Left ventricle myocardium inferior (tissue), 1 donor: Measurements from ENCODE around the gene PLA2G12B. TPM values are rescaled to one million over a fixed set of nuclear protein-coding genes. Genes with fewer than 3 reads are reported as not detected.

Experiments used
- DNase-seq: peaks from one replicate; pipeline ENCODE4 v3.0.0-alpha.2; 2020
- H3K27ac ChIP-seq: fragments of 200-600 bp; replicated peaks from 2 replicates; pipeline ENCODE4 v1.8.0; 2021
- H3K27me3 ChIP-seq: fragments of 200-600 bp; 2 replicates; pipeline ENCODE4 v1.8.0; 2021; ENCODE audit warnings: low read depth
- H3K36me3 ChIP-seq: fragments of 200-600 bp; 2 replicates; pipeline ENCODE4 v1.8.0; 2021
- H3K4me1 ChIP-seq: fragments of 200-600 bp; 2 replicates; pipeline ENCODE4 v1.8.0; 2021
- H3K4me3 ChIP-seq: fragments of 200-600 bp; 2 replicates; pipeline ENCODE4 v1.8.0; 2021; ENCODE audit warnings: mild to moderate bottlenecking, moderate library complexity
- H3K9me3 ChIP-seq: fragments of 200-600 bp; replicated peaks from 2 replicates; pipeline ENCODE4 v1.8.0; 2021
- intact Hi-C: fragments of 100-400 bp; cut with micrococcal nuclease; formaldehyde crosslinking; loops from one replicate; pipeline ENCODE4 v1.11.0; 2022
- total RNA-seq: library from RNA; stranded (reverse); fragmentation: NEBNext Ultra II Directional; extraction: Animal tissue kit (Norgen Biotek cat#: 25700); gene quantifications from one replicate; pipeline ENCODE4 v1.2.1, GENCODE V29; 2021
- TF ChIP-seq, protein P1 (sequence below): fragments of 200-600 bp; IDR thresholded peaks from 2 replicates; pipeline ENCODE4 v1.8.0; 2021; ENCODE audit warnings: antibody characterized with exemption, mild to moderate bottlenecking, borderline replicate concordance
- donor health status: DM: no; HTN: yes; CAD: no; lungs with severe emphysema.

PLA2G12B gene
- total RNA-seq, 1 donor from 2014 or later: 0.33 TPM

DNA sequence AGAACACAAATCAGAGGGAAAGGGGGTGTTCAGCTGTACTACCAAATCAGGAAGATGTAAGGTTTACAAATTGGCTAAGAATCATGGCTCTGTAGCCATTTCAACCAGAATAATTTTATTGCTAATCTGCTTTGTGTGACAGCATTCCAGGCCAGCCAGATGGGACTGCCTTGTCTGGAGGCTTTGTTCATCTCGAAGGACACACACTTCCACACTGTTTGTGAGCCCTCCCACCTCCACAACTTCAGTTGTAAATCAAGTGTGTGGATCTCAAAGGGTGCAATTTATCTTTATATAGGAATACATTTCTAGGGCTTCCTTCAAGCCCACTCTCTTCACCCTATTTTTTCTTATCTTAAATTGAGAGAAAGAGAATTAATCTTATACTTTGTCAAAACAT, 68.0 kb downstream of the PLA2G12B start:
- no peaks in the 10 kb centered on the region for H3K27me3 ChIP-seq
- no peak overlapping the region for H3K4me3 ChIP-seq
- H3K27ac ChIP-seq: peak overlapping the region; percentile 23
- peaks cover 20% of the 10 kb centered on the region for H3K36me3 ChIP-seq
- intact Hi-C loops: no loop called here
- TF ChIP-seq, protein P1, sequence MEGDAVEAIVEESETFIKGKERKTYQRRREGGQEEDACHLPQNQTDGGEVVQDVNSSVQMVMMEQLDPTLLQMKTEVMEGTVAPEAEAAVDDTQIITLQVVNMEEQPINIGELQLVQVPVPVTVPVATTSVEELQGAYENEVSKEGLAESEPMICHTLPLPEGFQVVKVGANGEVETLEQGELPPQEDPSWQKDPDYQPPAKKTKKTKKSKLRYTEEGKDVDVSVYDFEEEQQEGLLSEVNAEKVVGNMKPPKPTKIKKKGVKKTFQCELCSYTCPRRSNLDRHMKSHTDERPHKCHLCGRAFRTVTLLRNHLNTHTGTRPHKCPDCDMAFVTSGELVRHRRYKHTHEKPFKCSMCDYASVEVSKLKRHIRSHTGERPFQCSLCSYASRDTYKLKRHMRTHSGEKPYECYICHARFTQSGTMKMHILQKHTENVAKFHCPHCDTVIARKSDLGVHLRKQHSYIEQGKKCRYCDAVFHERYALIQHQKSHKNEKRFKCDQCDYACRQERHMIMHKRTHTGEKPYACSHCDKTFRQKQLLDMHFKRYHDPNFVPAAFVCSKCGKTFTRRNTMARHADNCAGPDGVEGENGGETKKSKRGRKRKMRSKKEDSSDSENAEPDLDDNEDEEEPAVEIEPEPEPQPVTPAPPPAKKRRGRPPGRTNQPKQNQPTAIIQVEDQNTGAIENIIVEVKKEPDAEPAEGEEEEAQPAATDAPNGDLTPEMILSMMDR: no peak
- DNase-seq: no peak
- no peaks in the 10 kb centered on the region for H3K9me3 ChIP-seq
- peaks cover 12% of the 10 kb centered on the region for H3K4me1 ChIP-seq

DNA sequence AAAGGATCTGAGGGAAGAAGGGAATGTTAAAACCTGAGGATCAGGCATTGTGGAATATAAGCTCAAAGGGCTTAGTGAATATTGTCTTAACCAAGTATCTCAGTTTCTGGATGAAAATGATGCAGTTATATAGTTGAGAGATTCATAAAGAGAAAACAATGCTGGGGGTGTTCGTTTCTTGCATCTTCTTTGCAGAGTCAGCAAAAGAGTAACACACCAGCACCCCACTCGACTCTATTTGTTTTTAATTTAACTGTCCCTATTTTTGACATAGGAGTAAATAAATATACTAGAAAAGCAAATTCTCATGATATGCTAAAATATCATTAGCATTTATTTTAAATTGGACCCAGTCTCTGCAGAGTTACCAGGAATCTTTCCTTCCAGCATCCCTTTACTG, 68.7 kb downstream of the PLA2G12B start:
- DNase-seq: no peak
- intact Hi-C loops: no loop called here
- Histone ChIP-seq H3K4me3 (no peak overlapping the region), H3K4me1 (peaks cover 12% of the 10 kb centered on the region), H3K27me3 (no peaks in the 10 kb centered on the region), H3K27ac (no peak overlapping the region), H3K9me3 (no peaks in the 10 kb centered on the region), H3K36me3 (peaks cover 20% of the 10 kb centered on the region)
- TF ChIP-seq, protein P1: no peak

Other genes starting within 250 kb of the PLA2G12B start
- not detected for gene OIT3, start 61.1 kb downstream of the PLA2G12B start, total RNA-seq
- gene P4HA1, start 142.1 kb upstream of the PLA2G12B start, total RNA-seq: 97.1 TPM
- gene NUDT13, start 155.6 kb upstream of the PLA2G12B start, total RNA-seq: 5.6 TPM
- 15.8 TPM for gene ECD, start 213.2 kb upstream of the PLA2G12B start, total RNA-seq
- 14.0 TPM for gene FAM149B1, start 213.3 kb upstream of the PLA2G12B start, total RNA-seq